ENCODE results near the gene ICA1. TPM values are rescaled to one million over a fixed set of nuclear protein-coding genes. Genes with fewer than 3 reads are reported as not detected.

ICA1 gene
- total RNA-seq, 1 experiment from 2014 or later, result not detected

- CTCF ChIA-PET, result no interaction called here
- no peaks in the 10 kb centered on the region for H3K4me1 ChIP-seq (ENCODE audit: insufficient read depth, low read length, poor library complexity, severe bottlenecking)
- no TSS peak for BruUV-seq (replicated peaks)
- intact Hi-C loops (cut with micrococcal nuclease; ENCODE audit: unreplicated experiment), result loop anchor here (10.0 kb wide), 3 partner anchors 448 to 1248 kb away; no protein-coding TSS in a partner anchor
- no peaks in the 10 kb centered on the region for H3K27me3 ChIP-seq (replicated peaks; ENCODE audit: insufficient read depth, low read depth, low read length, poor library complexity)
- TF ChIP-seq CTCF (conservative IDR thresholded peaks at IDR 0.05; ENCODE audit: low read depth, low read length), result no peak
- no peak overlapping the region for H3K4me3 ChIP-seq (ENCODE audit: low read depth, low read length, poor library complexity, severe bottlenecking)
- no peaks in the 10 kb centered on the region for H3K9me3 ChIP-seq (ENCODE audit: low read depth, low read length, poor library complexity, severe bottlenecking)
- no peak overlapping the region for H3K27ac ChIP-seq (ENCODE audit: low read depth, low read length, poor library complexity, severe bottlenecking)
- POLR2A ChIA-PET (ENCODE audit: low non-redundant PET), result no interaction called here
- no peak for DNase-seq (ENCODE audit: low spot score)
- no peaks in the 10 kb centered on the region for H3K36me3 ChIP-seq (ENCODE audit: insufficient read depth, low read length, poor library complexity, severe bottlenecking)
Observed at GRCh38 chr7:8212638-8213037, 49.3 kb downstream of the ICA1 start.

- intact Hi-C loops (cut with micrococcal nuclease; ENCODE audit: unreplicated experiment), result loop anchor here (10.0 kb wide), 3 partner anchors 447 to 1247 kb away; no protein-coding TSS in a partner anchor
- Histone ChIP-seq H3K27me3 (replicated peaks; ENCODE audit: insufficient read depth, low read depth, low read length, poor library complexity) (no peaks in the 10 kb centered on the region), H3K36me3 (ENCODE audit: insufficient read depth, low read length, poor library complexity, severe bottlenecking) (no peaks in the 10 kb centered on the region), H3K9me3 (ENCODE audit: low read depth, low read length, poor library complexity, severe bottlenecking) (no peaks in the 10 kb centered on the region), H3K4me3 (ENCODE audit: low read depth, low read length, poor library complexity, severe bottlenecking) (no peak overlapping the region), H3K4me1 (ENCODE audit: insufficient read depth, low read length, poor library complexity, severe bottlenecking) (no peaks in the 10 kb centered on the region), H3K27ac (ENCODE audit: low read depth, low read length, poor library complexity, severe bottlenecking) (no peak overlapping the region)
- CTCF ChIA-PET, result no interaction called here
- POLR2A ChIA-PET (ENCODE audit: low non-redundant PET), result no interaction called here
- TF ChIP-seq EZH2 (IDR thresholded peaks at IDR 0.05; ENCODE audit: borderline replicate concordance, low read depth, low read length, poor library complexity, severe bottlenecking) (no peak), CTCF (conservative IDR thresholded peaks at IDR 0.05; ENCODE audit: low read depth, low read length) (no peak)
- DNase-seq (ENCODE audit: low spot score), result no peak
- BruUV-seq (replicated peaks), result no TSS peak
Observed at GRCh38 chr7:8211725-8212096, 50.3 kb downstream of the ICA1 start.

GRCh38 chr7:8210845-8211724 is 50.9 kb downstream of the ICA1 start:
- H3K27ac ChIP-seq (ENCODE audit: low read depth, low read length, poor library complexity, severe bottlenecking), result no peak overlapping the region
- H3K36me3 ChIP-seq (ENCODE audit: insufficient read depth, low read length, poor library complexity, severe bottlenecking), result no peaks in the 10 kb centered on the region
- H3K4me3 ChIP-seq (ENCODE audit: low read depth, low read length, poor library complexity, severe bottlenecking), result no peak overlapping the region
- no peaks in the 10 kb centered on the region for H3K9me3 ChIP-seq (ENCODE audit: low read depth, low read length, poor library complexity, severe bottlenecking)
- H3K27me3 ChIP-seq (replicated peaks; ENCODE audit: insufficient read depth, low read depth, low read length, poor library complexity), result no peaks in the 10 kb centered on the region
- no peak for TF ChIP-seq EZH2 (IDR thresholded peaks at IDR 0.05; ENCODE audit: borderline replicate concordance, low read depth, low read length, poor library complexity, severe bottlenecking)
- TF ChIP-seq CTCF (conservative IDR thresholded peaks at IDR 0.05; ENCODE audit: low read depth, low read length), result no peak
- intact Hi-C loops (cut with micrococcal nuclease; ENCODE audit: unreplicated experiment), result loop anchor here (10.0 kb wide), 3 partner anchors 446 to 1246 kb away; no protein-coding TSS in a partner anchor
- no TSS peak for BruUV-seq (replicated peaks)
- POLR2A ChIA-PET (ENCODE audit: low non-redundant PET), result no interaction called here
- CTCF ChIA-PET, result no interaction called here
- no peaks in the 10 kb centered on the region for H3K4me1 ChIP-seq (ENCODE audit: insufficient read depth, low read length, poor library complexity, severe bottlenecking)
- DNase-seq (ENCODE audit: low spot score), result no peak

Data from A673 (cell line).